Measurements from ENCODE around the gene KDM4C.

- TF ChIP-seq CTCF (IDR thresholded peaks at IDR 0.05) (no peak), EZH2 (IDR thresholded peaks at IDR 0.05) (no peak), EZH2phosphoT487 (IDR thresholded peaks at IDR 0.05) (no peak)
Measured at GRCh38 chr9:6917162-6917561, 159.4 kb downstream of the KDM4C start.

All from neural progenitor cell (in vitro differentiated cells).